GM15510 (cell line): Measurements from ENCODE around the gene CLIC4.

ENCODE experiments used
- POLR2A ChIP-seq: IDR thresholded peaks from 3 replicates; pipeline ENCODE4 v1.6.1; 2011; ENCODE audit warnings: borderline replicate concordance; ENCODE audit not compliant: insufficient read length; ENCODE audit errors: extremely low read depth

The CLIC4 gene

DNA sequence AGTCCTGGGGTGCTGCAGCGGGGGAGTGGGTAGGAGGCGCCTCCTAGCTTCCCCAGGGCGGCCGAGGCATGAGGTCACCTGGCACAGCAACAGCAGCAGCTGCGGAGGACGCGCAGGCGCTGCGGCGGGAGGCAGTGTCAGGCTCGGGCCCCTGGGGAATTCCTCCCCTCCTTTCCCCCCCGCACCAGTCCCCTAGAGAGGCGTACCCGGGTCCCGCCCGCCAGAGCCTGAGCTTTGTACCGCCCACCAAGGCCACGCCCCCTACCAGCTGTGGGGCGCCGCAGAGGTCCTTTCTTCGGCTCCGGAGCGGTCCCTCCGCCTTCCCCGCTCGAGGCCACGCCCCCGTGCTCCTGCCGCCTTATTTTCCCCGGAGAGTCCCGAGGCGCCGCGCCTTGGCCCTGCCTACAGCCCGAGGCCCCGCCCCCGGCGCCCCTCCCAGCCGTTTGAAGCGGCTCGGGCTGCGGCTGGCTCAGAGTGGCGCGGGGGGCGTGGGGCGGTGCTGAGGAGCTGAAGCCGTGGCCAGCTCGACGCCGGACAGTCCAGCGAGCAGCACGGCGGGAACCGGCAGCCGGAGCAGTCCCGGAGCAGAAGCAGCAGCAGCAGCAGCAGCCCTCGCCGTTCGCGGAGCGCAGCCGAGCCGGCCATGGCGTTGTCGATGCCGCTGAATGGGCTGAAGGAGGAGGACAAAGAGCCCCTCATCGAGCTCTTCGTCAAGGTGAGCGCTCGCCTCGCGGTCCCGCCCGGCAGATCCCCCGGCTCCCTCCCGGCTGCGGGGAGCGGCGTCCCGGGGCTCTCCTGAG, at the start of gene CLIC4:
Gene CLIC4 (plus strand): TSS at position 537 of the 800 bp plus-strand sequence. CDS start 107 bp downstream, at position 644.
- peak; percentile 91 for TF ChIP-seq POLR2A

- TF ChIP-seq POLR2A, result no peak
Measured at GRCh38 chr1:24696041-24696755, 49.0 kb upstream of the CLIC4 start.

- TF ChIP-seq POLR2A, result no peak
Measured at GRCh38 chr1:24696756-24697330, 48.4 kb upstream of the CLIC4 start.

DNA sequence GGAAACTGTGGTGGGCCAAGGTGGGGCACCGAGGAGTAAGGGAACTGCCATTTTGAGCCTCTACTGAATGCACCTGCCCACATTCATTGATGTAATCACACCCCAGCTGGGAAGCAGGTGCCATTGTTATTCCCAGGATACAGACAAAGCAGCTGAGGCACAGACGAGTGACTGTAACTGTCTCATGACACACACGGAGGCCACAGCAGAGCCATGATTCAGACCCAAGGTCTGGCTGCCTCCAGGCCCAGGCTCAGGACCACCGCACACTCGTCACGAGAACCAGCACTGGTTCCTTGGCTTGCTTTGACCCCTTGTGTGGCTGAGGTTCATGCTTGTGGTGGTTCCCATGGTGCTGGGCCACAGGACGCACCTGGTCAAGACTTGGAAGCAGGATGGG, 45.6 kb upstream of the CLIC4 start:
- no peak for TF ChIP-seq POLR2A

GRCh38 chr1:24702511-24703293, 42.5 kb upstream of the CLIC4 start:
- TF ChIP-seq POLR2A, result no peak

DNA sequence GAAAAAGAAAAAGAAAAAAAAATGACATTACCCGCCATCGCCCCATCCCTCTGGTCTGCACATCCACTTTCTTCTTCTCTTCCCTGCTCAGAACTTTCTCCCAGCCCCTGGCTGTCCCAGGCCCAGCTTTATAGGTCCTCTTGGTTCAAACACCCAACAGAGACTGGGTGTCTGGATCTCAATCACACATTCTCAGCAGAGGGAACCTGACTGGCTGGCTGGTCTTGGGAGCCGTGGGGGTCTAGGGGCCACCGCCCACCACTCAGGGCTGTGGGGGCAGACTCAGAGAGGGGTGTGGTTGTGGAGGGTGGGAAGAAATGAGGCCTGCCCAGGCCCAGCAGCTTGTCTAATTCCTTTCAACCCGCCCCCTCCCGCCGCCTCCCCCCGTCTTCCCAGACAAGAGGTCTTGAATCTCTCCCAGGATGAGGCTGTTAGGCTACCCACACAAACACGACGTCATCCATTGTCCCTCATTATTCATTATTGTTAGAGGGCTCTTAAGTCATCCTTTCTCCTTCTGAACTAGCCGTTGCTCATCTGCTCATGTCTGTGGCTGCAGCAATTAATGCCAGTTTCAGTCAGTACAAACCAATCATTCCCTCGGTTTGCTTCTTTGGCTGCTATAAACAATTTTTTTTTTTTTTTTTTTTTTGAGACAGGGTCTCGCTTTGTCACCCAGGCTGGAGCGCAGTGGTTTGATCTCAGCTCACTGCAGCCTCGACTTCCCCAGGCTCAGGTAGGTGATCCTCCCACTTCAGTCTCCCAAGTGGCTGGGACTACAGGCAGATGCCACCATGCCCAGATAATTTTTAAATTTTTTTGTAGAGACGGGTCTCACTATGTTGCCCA, 40.6 kb upstream of the CLIC4 start:
- no peak for TF ChIP-seq POLR2A

GRCh38 chr1:24705260-24706073, 39.8 kb upstream of the CLIC4 start:
- no peak for TF ChIP-seq POLR2A

DNA sequence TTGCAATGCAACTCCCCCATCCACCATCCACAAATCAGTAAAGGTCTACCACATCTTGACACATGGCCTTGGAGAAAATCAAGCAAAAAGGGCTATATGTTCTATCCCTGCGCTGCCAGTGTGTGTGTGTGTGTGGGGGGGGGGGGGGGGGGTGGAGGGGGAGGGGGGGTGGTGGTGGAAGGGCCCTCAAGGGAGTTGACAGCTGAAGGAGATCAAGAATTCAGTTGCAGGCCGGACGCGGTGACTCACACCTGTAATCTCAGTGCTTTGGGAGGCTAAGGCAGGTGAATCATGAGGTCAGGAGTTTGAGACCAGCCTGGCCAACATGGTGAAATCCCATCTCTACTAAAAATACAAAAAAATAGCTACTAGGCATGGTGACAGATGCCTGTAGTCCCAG, 37.6 kb upstream of the CLIC4 start:
- TF ChIP-seq POLR2A, result no peak

GRCh38 chr1:24708938-24709337, 36.3 kb upstream of the CLIC4 start:
- TF ChIP-seq POLR2A, result no peak

- no peak for TF ChIP-seq POLR2A
Measured at GRCh38 chr1:24709791-24710441, 35.3 kb upstream of the CLIC4 start.

DNA sequence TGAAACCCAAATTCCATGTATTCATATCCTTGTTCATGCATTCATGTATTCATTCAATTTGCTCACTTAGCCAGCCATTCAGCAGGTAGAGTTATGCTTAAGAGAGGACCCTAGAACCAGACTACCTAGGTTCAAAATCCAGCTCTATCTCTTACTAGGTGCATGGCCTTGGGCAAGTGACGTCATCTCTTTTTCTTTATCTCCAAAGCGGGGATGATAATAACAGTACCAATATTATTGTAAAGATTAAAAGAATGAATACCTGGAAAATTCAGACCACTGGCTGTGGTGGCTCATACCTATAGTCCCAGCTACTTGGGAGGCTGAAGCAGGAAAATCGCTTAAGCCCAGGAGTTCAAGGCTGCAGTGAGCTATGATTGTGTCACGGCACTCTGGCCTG, 33.9 kb upstream of the CLIC4 start:
- TF ChIP-seq POLR2A, result no peak

GRCh38 chr1:24713176-24713575, 32.1 kb upstream of the CLIC4 start:
- no peak for TF ChIP-seq POLR2A

DNA sequence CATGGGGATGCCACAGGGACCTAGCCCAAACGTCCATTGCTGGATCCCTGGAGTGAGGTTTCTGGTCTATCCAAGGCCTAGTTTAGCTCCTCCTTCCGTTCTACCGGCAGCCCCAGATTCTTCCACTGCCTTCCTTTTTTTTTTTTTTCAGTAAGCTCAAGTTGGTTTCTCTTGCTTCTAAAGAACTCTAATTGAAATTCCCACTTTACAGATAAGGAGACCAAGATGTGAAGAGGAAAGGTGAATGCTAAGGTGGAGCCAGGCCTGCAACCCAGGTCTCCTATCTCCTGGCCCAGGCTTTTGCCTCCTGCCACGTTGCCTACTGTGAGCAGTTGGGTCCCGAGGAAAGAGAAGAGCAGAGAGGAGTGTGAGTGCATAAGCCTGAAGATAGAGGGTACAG, 31.5 kb upstream of the CLIC4 start:
- TF ChIP-seq POLR2A, result no peak

GRCh38 chr1:24714859-24715520, 30.3 kb upstream of the CLIC4 start:
- no peak for TF ChIP-seq POLR2A
